Measurements from ENCODE around the gene GNG3. TPM values are rescaled to one million over a fixed set of nuclear protein-coding genes. Genes with fewer than 3 reads are reported as not detected.

The GNG3 gene
- total and polyA plus RNA-seq, 2 of the 8 experiments (the other 6 are each of a cell fraction or from before 2014, with no cell fraction given), result 4.9 to 12.1 TPM

GRCh38 chr11:62678770-62679696 is 28.4 kb upstream of the GNG3 start, which contains the start of gene UBXN1 (continued):
- TF ChIP-seq USF2 (IDR thresholded peaks at IDR 0.05; ENCODE audit: low read length) (peak; percentile 95), GABPA (IDR thresholded peaks at IDR 0.05; ENCODE audit: borderline replicate concordance, insufficient read depth, low read length) (peak; percentile 82; the same call in 1 of the 2 replicates), TAF1 (IDR thresholded peaks at IDR 0.05; ENCODE audit: low read depth, low read length) (peak; percentile 80), NANOG (IDR thresholded peaks at IDR 0.05; ENCODE audit: insufficient read depth, low read depth, low read length, poor library complexity, severe bottlenecking) (no peak), JUN (IDR thresholded peaks at IDR 0.05; ENCODE audit: low read depth, low read length) (no peak), RAD21 (IDR thresholded peaks at IDR 0.05 in 1 of 2, conservative IDR thresholded peaks at IDR 0.05 in 1 of 2; ENCODE audit: low read depth in 2 of 2, low read length in 2 of 2) (no peak), POU5F1 (IDR thresholded peaks at IDR 0.05; ENCODE audit: low read depth, low read length) (no peak), ASH2L (IDR thresholded peaks at IDR 0.05; ENCODE audit: low read length) (peak; percentile 58), NRF1 (IDR thresholded peaks at IDR 0.05; ENCODE audit: low read depth, low read length) (no peak), RBBP5 (IDR thresholded peaks at IDR 0.05; ENCODE audit: borderline replicate concordance, low read depth, low read length) (peak; percentile 63; the same call in 1 of the 2 replicates), TCF12 (IDR thresholded peaks at IDR 0.05; ENCODE audit: low read depth, low read length) (no peak), KDM4A (IDR thresholded peaks at IDR 0.05; ENCODE audit: low read depth, low read length, severe bottlenecking) (peak; percentile 67), BRCA1 (IDR thresholded peaks at IDR 0.05; ENCODE audit: low read depth, low read length) (no peak), RXRA (IDR thresholded peaks at IDR 0.05; ENCODE audit: insufficient read depth, low read depth, low read length) (no peak), MAX (IDR thresholded peaks at IDR 0.05) (peak; percentile 89), SUZ12 (IDR thresholded peaks at IDR 0.05; ENCODE audit: low read length) (no peak), SP4 (IDR thresholded peaks at IDR 0.05; ENCODE audit: low read length) (no peak), EGR1 (IDR thresholded peaks at IDR 0.05; ENCODE audit: borderline replicate concordance, low read depth, low read length) (peak; percentile 80), POLR2AphosphoS5 (IDR thresholded peaks at IDR 0.05; ENCODE audit: low read depth, low read length) (peak; percentile 61), SRF (IDR thresholded peaks at IDR 0.05; ENCODE audit: low read depth, low read length) (no peak), CHD2 (IDR thresholded peaks at IDR 0.05; ENCODE audit: low read length) (no peak), MAFK (IDR thresholded peaks at IDR 0.05; ENCODE audit: low read depth, low read length) (no peak), EZH2 (IDR thresholded peaks at IDR 0.05; ENCODE audit: low read depth, low read length, severe bottlenecking) (no peak)
